Choroid plexus epithelial cell (primary cell): ENCODE data around the gene CYFIP2.

ENCODE experiments used
- DNase-seq: peaks from one replicate; pipeline ENCODE4 v3.0.0-alpha.2; 2010; ENCODE audit warnings: low read depth
- H3K4me3 ChIP-seq: 2 replicates; pipeline ENCODE4 v1.5.1; 2011; ENCODE audit warnings: low read depth, mild to moderate bottlenecking, control low read depth, low read length, moderate library complexity
- TF ChIP-seq, protein P1 (sequence below): conservative IDR thresholded peaks from 2 replicates; pipeline ENCODE4 v1.5.1; 2011; ENCODE audit warnings: low read depth, mild to moderate bottlenecking, control low read depth, inconsistent platforms, low read length, moderate library complexity

The CYFIP2 gene

DNA sequence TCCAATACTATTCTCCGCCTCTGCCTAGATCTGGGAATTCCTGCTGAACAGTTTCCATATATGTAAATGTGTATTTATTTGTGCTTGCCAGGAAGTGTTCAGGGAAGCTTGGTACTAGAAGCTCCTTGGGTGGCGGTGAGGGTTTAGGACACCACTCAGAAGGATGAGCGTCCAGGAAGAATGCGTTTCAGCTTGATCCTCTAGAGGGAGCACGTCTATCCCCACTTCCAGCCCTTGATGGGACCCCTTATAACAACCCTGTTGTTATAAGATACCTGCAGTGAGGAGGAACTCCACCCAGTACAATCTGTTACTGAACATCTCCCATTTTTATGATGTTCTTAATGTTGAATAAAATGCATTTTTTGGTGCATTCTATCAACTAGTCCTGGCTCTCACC lies 88.9 kb downstream of the CYFIP2 start:
- no peak overlapping the region for H3K4me3 ChIP-seq
- TF ChIP-seq, protein P1, sequence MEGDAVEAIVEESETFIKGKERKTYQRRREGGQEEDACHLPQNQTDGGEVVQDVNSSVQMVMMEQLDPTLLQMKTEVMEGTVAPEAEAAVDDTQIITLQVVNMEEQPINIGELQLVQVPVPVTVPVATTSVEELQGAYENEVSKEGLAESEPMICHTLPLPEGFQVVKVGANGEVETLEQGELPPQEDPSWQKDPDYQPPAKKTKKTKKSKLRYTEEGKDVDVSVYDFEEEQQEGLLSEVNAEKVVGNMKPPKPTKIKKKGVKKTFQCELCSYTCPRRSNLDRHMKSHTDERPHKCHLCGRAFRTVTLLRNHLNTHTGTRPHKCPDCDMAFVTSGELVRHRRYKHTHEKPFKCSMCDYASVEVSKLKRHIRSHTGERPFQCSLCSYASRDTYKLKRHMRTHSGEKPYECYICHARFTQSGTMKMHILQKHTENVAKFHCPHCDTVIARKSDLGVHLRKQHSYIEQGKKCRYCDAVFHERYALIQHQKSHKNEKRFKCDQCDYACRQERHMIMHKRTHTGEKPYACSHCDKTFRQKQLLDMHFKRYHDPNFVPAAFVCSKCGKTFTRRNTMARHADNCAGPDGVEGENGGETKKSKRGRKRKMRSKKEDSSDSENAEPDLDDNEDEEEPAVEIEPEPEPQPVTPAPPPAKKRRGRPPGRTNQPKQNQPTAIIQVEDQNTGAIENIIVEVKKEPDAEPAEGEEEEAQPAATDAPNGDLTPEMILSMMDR, result peak; percentile 71
- DNase-seq, result peak; percentile 31

DNA sequence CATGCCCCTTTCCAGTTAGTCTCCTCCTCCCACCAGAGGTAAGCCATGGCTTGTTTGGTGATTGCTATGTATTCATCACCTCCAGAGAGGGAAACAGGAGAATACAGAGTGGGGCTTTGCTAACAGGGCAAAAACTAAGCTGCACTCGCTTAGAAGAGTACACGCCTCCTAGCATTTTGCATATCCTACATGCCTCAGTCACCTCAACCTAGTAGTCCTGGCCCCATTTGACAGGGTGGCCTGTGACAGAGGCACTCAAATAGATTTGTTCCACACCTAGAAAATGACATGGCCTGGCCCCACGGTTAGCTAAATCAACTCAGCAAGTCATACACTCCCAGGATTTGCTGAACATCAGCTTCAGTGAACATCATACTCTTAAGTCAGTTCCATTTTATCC lies 90.7 kb downstream of the CYFIP2 start:
- H3K4me3 ChIP-seq, result no peak overlapping the region
- no peak for DNase-seq
- TF ChIP-seq, protein P1, result no peak

DNA sequence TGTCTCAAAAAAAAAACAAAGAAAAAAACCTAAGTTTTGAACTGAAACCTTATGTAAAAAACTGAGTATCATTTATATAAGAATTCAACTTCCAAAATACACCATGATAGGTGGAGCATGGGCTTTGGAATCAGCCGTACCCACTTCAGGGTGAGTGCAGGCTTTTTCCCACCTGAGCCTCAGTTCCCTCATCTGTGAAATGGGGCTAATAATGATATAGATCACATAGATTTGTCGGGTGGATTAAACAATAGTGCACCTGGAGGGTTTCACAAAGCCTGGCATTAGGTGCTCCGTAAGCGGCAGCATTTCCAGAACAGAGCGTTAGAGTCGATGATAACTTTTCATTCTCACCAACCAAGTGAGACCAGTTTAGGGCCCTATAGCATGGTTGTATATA lies 91.9 kb downstream of the CYFIP2 start:
- H3K4me3 ChIP-seq, result no peak overlapping the region
- DNase-seq, result no peak
- TF ChIP-seq, protein P1, result no peak

DNA sequence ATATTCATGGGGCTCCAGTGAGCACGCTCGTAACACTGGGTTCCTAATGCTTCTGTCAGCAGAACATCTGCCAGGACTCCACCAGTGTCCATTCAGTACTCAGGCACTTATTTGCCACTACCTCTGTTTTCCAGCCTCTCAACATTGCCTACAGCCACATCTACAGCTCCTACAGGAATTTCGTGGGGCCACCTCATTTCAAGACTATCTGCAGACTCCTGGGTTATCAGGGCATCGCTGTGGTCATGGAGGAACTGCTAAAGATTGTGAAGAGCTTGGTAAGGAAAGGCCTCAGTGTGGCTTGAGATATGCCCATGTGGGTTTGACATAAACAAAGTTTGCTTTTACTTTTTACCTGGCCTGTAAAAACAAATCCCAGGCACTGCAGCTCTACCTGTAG lies 92.9 kb downstream of the CYFIP2 start:
- TF ChIP-seq, protein P1, result no peak
- H3K4me3 ChIP-seq, result no peak overlapping the region
- DNase-seq, result no peak

DNA sequence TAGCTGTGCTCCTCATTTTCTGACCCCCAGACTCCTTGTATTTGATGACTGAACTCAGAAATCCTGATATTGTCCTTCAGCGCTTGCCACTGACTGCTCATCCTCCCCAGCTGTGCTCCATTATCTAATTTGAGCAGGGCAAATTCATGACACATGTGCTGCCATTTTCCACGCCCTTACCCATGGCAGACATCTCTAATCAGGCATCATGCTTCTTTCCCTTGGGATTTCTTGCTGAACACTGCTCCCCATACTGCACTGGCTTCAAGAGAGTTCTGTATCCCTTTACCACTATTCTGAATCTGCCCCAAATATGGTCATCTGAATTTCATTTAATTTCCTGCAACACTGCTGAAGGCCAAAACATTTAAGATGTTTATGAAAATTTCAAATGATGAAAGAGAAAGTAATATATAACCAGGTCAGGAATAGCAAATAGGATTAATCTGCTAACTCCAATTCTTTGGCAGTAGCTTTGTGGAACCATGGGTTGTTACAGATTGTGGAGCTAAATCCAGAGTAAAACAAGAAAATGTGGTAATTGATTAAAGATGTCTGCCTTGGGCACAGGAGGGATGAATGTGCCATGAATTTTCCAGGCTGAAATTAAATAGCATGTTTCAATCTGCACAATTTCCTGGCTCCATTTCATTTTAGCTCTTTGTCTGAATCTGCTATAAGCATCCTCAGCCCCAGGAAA lies 93.6 kb downstream of the CYFIP2 start:
- TF ChIP-seq, protein P1, result no peak
- no peak overlapping the region for H3K4me3 ChIP-seq
- DNase-seq, result no peak

DNA sequence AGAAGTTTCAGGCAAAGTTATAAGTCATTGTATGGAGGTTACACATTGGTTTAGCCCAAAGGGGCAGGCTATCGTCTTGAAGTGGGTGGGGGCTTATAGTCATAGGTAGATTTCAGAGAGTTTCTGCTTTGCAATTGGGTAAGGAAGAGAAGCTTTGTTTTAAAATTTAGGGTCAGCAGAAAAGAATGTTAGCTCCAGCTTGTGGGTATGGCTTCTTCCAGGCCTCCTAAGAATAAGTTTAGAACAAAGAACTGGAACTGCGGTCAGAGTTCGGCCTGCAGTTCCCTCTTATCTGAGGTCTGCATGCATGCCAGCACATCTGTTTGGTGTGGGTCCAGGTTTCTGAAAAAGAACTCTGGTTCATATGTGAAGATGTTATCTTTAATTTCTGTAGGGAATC lies 96.1 kb downstream of the CYFIP2 start:
- peak; percentile 59 for DNase-seq
- TF ChIP-seq, protein P1, result no peak

DNA sequence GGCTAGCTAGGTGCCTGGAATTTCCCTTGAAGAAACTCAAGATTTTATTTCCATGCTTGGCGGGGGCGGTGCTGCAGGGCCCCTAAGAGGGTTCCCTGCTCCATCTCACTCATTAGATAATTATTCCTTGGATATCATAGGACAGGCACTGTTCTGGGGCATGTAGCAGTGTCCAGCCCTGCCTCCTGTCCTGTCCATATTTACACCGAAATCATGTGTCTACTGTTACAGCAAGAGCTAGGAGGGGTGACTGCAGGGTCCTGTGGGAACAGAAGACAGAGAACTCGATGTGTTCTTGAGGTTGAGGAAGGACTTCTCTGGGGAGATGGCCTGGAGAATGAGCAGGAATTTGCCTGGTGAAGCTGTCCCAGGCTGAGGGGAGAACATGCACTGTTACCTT lies 96.6 kb downstream of the CYFIP2 start:
- TF ChIP-seq, protein P1, result no peak
- H3K4me3 ChIP-seq, result no peak overlapping the region
- no peak for DNase-seq

More for the DNA sequence above, 96.1 kb downstream of the CYFIP2 start:
- H3K4me3 ChIP-seq, result no peak overlapping the region
